NCI-H128 (cell line): ENCODE results near the gene DNAJB1.
A peak's percentile ranks its signal among the peaks of the same experiment; 100 is the strongest.
"Not testable (repeated sequence)": the region's sequence is repeated elsewhere in the genome, so short reads cannot be mapped to it uniquely, and the experiment has no call there.

Source experiments
- DNase-seq: peaks from one replicate; lab custom pipeline; 2025; ENCODE audit not compliant: unreplicated experiment; lab: John Stamatoyannopoulos, UW

Gene DNAJB1

DNA sequence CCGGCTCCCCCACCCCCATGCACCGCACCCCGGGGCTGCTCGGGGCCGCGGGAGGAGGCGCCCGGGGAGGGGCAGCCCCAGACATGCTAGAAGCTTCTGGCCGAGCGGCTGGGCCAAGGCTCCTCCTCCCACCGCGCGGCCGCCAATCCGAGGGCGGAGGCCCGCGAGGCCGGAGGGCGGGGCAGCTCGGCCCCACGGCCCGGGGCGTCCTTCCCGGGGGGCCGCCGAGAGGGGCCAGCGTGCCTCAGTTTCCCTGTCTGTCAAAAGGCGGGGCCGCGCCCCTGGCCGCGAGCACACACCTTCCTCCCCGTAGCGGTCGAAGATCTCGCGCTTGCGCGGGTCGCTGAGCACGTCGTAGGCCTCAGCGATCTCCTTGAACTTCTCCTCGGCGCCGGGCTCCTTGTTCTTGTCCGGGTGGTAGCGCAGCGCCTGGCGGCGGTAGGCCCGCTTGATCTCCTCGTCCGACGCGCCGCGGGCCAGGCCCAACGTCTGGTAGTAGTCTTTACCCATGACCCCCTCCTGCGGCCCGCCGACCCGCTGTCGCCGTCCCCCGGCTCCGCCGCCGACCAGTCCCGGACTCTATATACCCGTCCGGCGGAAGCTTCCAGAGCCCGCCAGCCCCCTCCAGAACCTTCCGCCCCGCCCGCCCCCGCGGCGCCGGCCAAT is at the start of gene DNAJB1:
Gene DNAJB1 (minus strand): TSS at position 558 of the 666 bp plus-strand sequence. CDS start 48 bp downstream, at position 510.
- DNase-seq = no peak

DNA sequence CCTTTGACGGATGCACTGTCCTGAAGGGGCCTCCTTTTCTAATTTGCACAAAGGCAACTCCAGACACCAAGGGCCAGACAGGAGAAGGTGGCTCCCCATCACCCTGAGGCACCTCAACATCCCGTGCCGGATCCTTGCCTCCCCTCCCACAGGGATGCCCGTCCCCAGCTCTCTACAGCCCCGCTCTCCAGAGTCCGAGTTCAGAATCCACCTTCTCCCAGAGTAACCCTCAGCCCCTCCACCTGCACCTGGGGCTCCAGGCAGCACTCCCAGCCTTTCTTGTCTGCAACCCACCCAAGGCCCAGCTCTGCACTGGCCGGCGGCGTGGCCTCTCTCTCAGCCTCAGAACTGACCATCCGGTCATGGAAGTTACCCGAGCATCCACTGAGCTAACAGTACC is 48.9 kb upstream of the DNAJB1 start:
- no peak for DNase-seq

DNA sequence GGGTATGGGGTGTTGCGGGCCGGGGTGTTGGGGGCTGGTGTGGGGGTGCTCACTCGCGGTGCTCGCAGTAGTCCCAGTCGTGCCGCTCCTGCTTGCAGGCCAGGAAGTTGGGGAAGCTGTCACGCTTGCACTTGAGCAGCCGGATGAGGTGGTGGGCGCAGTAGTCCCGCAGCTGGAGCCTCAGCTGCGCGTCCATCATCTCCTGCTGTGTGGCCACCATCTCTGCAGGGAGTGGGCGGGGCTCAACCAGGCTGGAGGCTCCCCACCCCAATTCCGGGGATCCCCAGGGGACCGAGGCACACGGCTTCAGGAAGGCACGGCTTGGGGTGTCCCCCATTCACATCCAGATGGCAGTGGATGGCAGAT is 48.5 kb upstream of the DNAJB1 start:
- no peak for DNase-seq

DNA sequence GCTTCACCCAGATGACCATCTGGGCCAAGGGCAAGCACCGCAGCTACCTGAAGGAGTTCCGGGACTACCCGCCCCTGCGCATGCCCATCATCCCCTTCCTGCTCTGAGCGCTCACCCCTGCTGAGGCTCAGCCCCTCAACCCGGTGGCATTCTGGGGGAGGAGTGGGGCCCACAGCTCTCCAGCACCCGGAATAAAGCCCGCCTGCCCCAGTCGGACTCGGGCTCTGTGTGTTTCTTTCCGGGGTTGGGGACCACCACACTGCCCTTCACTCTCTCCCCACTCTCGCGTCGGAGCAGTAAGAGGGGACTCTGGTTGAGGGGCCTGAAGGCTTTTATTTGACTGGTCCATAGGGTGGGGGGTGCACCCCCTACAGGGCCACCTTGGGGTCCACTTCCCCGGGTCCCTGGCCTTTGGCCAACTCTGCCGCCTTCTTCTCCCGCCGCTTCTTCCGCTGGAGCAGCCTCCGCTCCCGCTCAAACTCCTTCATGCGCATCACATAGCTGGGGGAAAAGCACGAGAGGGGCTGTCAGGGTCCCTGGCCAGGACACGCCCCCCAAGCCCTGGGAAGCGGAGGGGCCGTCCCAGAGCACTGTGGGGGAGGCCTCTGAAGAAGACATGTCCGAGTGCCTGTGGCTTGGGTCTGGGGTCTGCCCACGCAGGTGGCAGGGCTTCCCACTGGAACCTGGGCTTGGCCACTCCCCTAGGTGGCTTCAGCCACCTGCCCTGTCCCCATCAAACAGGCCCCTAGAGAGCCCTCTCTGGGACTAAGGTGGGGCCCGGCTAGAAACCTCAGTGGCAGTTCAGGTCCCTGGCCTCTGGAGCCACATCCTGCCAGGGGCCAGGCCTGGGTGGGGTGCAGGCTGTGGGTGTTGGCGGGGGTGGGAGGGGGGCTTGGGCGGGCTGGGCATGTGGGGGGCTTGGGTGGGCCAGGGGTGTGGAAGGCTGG is 47.8 kb upstream of the DNAJB1 start:
- no peak for DNase-seq

DNA sequence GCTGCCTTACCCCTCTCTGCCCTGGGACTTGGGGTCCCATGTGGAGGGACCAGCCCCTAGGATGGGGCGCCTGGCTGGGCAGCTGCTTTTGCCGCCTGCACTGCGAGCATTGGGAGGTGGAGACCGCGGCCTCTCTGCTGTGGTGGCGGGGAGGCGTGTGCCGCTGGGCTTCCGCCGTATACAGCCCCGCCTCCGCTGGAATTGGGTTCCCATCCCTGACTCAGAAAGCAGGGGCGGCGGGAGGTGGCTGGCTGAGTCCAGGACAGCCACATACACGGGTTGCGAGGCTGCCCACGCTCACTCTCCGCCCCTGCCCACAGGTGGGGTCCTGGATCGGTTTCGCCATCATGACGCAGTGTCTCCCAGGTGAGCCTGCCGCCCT is 47.1 kb upstream of the DNAJB1 start:
- no peak for DNase-seq

DNA sequence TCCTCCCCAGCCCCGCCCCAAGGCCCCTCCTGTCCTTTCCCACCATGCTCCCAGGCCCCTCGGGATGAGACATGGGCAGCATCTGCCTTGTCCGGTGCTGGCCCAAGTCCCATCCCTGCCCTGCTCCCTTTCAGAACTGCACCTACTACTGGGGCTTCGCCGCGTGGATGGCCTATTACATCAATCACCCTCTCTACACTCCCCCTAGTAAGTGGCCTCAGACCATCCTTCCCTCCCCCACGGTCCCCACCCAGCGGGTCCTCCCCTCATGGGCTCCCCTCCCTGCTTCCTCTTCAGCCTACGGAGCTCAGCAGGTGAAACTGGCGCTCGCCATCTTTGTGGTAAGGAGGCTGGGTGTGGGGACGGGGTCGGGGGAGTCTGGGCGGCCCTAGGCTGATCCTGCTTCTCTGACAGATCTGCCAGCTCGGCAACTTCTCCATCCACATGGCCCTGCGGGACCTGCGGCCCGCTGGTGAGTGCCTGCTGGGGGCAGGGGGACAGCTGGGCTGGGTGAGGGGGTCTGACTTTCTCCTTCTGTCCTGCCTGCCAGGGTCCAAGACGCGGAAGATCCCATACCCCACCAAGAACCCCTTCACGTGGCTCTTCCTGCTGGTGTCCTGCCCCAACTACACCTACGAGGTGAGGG is 46.6 kb upstream of the DNAJB1 start:
- DNase-seq = not testable (repeated sequence)

DNA sequence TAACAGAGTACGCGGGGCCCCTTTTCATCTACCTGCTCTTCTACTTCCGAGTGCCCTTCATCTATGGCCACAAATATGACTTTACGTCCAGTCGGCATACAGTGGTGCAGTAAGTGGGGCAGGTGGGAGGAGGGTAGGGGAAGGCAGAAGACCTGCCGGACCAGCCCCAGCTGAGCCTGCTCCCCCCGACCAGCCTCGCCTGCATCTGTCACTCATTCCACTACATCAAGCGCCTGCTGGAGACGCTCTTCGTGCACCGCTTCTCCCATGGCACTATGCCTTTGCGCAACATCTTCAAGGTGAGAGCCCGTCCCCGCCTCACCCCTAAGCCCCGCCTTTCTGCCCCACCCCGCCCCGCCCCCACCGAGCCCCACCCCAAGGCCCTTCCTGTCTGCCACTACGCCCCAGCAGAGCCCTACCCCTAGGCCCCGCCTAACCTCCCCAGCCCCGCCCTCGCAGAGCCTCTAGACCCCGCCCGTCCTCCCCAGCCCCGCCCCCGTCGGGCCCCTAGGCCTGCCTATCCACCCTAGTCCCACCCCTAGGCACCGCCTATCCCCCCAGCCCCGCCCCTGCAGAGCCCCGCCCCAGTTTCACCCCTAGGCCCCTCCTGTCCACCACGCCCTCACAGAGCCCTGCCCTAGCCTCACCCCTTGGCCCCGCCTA is 45.9 kb upstream of the DNAJB1 start:
- DNase-seq = no peak

DNA sequence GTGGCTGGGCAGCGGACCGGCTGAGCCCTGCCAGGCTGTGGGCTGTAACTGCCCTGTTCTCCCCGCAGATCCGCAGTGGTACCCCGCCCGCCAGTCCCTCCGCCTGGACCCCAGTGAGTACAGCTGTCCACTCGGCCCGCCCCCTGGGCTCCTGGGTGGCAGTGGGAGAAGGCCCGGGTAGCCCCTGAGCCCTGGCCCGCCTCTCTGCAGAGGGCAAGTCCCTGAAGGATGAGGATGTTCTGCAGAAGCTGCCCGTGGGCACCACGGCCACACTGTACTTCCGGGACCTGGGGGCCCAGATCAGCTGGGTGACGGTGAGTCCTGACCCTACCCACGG is 45.4 kb upstream of the DNAJB1 start:
- DNase-seq = no peak

DNA sequence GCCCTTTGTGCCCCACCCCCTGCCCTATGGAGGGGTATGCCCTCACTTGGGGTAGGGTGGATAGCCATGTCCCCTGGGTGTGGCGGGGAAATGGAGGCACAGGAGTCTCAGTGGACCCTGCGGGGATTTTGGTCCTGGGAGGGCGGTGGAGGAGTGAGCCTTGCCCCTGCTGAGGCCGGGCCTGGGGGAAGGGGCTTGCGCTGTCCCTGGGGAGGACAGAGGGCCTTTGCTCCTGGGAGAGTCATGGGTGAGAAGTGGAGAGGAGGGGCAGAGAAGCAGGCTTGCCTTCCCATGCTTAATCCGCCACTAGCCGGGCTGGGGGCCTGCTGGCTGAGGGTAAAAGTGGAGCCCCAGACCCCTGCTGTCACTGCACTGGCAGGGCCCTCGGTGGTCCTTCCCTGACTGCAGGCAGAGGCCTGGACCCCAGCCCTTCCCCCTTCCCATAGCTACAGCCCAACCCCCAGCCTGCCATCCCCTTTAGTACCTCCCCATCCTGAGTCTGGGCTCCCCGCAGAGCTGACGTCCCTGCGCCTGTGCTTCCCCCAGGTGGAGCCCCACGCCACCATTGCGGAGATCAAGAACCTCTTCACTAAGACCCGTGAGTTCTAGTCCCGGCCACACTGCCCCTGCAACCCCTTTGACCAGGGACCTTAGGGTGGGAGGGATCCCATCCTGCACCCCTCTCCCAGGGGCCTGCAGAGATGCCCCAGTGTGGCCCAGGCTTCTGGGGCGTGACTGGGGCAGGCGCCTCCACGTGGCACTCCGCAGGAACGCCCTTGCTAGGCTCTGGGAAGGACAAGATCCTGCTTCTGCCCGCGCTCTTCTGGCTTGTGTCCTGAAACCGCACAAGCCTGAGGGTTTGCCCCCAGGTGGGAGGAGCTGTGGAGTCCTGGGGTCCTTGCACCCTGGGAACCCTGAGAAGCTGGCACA is 44.7 kb upstream of the DNAJB1 start:
- DNase-seq = no peak

DNA sequence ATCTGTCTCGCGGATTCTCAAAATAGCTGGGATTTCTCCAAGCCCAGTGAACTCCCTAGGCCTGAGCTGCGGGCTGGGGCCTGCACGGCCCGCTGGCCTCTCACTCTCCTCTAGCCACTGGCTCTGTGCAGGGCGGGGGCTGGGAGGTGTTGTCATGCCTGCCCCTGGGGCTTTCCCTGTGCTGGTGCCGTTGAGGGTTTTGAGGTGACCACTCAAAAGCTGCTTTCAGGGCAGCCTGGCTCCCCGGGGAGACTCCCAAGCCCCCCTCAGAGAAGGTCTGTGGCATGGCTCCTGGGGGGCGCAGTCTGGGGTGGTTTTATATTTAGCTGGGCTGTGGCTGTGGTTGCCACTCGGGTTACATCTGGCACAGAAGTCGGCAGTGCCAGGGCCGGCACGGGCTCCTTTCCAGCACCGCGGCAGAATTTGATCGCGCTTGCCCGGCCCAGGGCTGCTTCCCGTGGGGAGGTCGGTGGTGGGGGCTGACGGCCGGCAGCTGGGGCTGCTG is 43.7 kb upstream of the DNAJB1 start:
- no peak for DNase-seq

DNA sequence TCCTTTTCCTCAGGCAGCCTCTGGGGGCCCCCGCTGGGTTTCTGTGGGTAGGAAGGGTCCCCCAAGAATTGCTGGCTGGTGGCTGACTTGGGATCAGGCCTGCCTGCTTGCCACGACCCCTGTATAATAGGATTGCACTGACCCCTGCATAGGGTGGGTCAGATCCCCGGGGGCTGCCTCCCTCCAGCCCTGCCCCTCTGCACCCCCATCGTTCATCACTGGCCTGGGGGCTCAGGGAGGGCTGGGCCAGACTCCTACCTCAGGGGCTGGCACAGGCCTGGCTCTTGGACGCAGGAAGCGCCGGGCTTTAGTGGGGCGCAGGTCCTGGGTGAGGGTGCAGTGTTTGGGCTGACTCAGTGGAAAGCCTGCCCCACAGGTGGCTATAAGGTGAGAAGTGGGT is 43.1 kb upstream of the DNAJB1 start:
- DNase-seq = no peak

DNA sequence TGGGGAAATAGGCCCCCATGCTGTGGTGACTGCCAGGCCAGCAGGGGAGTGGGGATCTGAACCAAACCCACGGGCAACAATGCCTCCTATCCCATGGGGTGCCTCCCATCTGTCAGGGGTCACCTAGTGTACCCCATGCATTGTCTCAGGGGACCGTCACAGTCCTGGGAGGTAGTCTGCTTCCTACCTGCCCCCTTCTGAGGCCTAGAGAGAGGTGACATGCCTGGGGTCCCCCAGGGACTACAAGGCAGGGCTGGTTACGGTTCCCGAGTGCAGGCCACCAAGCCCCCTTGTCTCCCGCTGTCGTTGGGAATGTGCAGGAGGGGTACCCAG is 42.5 kb upstream of the DNAJB1 start:
- DNase-seq = no peak

DNA sequence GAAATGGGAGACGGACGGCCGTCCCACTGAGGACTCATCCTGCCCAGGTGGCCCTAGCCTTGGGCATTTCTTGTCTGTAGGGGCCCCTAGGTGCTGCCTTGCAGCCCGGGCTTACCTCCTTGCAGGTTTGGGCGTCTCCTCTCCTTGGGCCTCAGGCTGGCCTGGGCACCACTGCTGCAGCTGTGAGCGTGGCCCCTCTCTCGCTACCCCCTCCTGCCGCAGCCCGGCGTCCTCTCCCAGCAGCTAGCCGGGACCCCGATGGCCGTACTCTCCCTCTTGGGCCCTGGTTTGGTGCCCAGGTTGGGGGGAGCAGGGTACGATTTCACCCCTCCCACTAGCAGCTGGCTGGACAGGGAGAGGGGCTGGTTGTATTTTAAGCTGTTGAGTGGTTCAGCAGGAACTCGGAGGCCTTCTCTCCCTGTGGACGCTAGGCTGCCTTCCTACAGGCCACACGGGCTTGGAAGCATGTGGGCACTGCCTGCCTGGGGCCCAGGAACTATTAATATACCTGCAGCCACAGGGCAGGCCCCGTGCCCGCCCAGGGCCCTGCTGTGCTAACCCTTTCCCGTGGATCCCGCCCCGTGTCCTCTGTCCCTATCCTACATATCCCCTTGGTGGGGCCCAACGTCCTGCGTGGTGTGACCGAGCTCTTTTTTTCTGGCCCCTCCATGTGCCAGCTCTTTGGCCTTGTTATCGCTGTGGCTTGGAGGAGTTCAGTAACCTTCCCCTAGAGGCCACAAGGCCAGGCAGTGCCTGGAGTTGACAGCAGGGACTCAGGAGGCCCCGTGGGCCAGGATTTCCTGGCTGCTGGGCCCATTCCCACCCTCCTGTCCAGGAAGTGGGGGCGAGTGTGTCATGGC is 41.9 kb upstream of the DNAJB1 start:
- DNase-seq = no peak

DNA sequence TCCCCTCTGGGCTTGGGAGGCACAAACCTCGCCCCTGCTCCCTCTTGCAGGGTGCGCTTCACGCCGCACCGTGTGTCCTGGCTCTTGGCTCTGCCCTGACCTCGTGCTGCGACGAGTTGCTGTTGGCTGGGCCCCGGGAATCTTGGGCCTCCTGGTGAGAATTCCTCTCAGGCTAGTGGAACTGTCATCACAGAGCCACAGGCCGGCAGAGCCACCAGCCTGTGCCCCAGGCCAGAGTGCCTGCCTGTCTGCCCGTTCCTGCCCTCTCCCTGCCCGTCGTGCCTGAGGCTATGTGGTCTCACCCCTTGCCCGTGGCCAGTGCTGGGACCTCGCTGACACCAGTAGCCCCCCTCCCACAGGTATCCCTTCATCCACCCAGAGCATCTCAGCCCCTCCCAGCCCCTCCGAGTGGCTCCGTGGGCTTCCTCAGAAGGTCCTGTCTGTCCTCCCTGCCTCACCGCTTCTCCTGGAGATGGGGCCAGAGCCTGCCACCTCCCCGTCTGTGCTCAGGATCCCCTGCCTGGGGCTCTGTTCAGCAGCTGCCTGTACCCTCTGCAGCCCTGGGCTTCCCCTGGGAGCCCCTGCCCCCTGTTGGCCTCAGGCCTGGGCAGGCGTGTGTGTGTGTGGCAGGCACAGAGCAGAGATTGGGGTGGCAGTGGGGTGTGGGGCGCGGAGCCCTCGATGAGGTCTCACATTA is 40.3 kb upstream of the DNAJB1 start:
- no peak for DNase-seq

DNA sequence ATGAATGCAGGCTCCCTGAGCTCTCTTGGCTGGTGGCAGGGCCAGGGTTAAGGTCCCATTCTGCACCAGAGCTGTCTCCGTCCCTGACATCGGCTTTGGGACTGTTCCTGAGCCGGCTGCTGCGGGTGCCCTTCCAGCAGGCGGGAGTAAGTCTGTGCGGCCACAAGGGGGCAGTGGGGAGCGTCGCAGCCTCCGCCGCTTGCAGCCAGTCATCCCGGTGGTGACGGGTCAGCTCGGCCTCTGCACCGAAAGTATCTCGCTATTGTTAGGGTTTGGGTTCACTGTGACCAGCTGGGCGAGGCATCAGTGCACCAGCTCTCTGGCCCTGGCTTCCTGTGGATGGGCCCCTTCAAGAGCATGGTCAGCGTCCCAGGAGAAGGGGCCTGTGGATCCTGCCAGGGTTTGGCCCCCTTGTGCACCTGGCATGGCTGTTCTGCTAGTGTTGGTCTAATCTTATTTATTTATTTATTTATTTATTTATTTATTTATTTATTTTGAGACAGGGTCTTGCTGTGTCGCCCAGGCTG is 38.5 kb upstream of the DNAJB1 start:
- DNase-seq = no peak

DNA sequence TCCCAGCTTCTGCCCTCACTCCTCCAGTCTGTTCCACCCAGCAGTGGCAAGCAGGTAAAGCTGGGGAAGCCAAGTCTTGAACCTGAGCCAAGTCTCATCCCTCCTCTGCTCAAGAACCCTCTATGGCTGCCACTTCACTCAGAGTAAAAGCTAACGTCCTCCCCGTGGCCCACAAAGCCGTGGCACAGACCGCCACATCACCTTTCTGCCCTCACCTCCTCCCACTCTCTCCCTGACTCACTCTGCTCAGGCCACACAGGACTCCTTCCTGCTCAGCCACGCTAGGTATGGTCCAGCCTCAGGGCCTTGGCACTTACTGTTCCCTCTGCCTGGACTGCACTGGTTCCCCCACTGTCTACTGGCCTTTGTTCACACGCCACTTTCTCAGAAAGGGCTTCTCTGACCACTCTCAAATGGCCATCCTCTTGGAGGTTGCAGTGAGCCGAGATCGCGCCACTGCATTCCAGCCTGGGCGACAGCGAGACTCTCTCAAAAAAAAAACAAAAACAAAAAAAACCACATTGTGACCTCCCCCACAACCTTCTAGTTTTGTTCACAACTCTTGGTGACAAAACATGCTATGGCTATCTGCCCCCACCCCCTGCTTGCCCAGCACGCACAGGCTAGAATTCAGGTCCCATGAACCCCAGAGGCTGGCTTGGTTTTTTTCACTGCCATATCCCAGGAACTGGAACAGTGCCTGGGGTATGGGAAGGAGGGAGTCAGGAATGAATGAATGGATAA is 37.9 kb upstream of the DNAJB1 start:
- DNase-seq = no peak

DNA sequence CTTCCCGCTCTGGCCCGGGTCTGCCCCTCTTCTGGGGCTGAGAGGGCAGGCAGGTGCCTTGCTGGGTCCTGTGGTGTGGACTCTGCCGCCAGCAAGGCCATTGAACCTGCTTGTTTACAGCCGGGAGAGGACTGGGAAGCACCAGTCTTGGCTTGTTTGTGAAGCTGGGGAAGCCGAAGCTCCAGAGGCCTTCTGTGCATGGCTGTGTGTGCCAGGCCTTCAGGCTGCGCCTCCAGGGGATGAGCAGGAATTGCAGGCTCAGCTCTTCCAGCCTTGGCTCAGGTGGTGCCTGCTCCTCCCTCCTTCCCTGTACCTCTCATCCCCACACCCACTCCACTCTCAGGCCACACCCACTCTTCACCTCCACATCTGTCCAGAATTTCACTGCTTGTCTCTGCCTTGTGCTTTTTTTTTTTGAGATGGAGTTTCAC is 36.2 kb upstream of the DNAJB1 start:
- peak; percentile 31 for DNase-seq

DNA sequence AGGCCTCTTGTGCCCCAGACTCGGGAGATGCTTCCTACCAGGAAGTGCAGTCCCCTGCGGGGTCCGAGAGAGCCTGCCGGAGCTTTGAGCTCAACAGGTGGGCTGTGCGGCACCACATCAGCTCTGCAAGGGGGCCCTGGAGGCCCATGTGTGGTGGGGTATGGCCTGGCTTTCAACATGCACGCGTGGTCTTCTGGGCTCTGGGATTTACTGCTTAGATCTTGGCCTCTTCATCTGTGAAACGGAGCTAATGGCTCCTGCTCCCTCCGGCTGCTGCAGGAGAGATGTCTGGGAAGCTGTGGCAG is 35.7 kb upstream of the DNAJB1 start:
- no peak for DNase-seq
